GM19099 (cell line): ENCODE results near the gene RPS21.

ENCODE experiments used
- POLR2A ChIP-seq: IDR thresholded peaks from 3 replicates; pipeline ENCODE4 v1.6.1; 2011; ENCODE audit warnings: low read depth; ENCODE audit not compliant: insufficient read length; ENCODE audit errors: extremely low read depth

Gene RPS21

GRCh38 chr20:62423326-62423706 lies 36.4 kb downstream of the RPS21 start:
- TF ChIP-seq POLR2A = no peak

DNA sequence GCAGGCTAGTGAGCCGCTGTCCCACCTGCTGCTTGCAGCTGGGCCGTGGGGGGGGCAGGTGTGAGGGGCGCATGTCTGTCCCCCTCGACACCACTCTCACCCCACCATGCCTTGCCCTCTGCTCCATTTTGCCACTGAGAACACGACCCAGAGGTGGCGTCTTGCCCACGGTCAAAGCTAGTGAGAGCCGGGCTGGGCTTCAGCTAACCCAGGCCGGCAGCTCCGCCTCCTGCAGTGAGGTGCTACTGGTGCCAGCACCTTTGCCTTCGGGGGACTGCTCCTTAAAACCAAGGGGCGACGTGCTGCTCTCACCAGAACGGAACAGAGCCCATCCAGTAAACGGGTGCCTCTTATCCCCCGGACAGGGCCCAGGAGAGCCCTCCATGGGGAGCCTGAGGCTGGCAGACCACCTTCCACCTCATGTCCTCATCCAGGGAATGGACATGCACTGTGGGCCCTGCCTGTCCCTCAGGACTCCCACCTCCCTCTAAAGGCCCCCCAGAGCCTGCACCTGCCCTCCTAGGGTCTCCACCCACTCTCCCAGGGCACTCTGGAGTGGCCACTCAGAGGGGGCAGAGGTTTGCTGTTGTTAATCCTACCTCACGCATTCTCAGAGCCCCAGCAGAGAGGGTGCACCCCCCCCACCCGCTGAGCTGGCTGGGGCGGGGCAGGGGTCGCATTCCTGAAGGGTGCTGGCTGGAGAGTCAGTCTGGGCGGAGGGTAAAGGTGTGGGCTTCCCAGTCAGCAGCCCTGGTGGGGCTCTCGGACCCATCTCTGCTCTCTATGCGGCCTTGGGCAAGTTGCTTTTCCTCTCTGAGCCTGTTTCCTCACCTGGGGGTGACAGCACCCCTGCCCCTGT lies 37.6 kb downstream of the RPS21 start:
- no peak for TF ChIP-seq POLR2A

DNA sequence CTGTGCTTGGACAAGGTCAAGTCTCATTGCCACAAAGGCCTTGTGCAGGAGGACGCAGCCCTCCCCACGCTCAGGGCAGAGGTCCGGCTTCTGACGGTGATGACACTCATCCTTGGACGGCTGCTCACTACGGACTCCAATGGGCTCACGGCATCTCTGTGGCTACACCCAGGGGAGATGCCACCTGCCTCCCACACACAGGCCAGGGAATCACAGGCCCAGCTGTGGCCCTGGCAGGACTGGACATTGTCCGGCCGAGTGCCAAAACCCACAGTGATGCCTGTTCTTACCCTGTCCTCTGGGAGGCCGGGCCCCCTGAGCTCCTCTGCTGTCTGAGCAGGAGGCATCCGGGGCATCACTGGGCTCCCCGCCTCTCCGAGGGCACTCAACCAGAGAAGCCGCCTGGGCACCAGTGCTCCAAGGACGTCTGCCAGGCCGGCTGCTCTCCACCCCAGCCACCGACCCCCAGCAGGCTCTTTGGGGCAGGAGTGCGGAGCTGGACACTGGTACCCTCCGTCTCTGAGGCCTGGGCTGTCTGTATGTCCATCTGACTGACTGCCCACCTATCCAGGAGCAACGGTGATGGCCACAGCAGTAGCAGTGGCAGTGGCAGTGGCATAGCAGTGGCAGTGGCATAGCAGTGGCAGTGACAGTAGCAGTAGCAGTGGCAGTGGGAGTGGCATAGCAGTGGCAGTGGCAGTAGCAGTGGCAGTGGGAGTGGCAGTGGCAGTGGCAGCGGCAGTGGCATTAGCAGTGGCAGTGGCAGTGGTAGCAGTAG lies 38.6 kb downstream of the RPS21 start:
- no peak for TF ChIP-seq POLR2A

DNA sequence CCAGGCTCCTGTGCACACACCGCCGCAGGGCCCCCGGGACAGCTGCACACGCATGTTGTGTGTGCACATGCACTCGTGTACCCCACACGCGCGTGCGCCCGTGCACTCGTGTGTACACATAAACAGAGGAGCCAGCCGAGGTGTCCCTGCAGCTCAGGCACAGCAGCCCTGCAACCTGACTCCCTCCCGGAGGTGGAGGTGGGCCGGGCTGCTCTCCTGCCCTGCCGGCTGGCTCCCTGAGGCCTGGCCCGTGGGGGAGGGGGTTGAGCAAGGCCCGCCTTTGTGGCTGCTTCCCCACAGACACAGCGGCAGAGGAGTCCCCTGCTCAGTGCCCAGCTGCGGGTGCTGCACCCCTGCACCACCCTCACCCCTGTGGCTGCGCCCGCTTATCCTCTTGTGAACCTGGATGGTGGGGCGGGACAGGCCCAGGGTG lies 39.8 kb downstream of the RPS21 start:
- no peak for TF ChIP-seq POLR2A

GRCh38 chr20:62427172-62428001 lies 40.5 kb downstream of the RPS21 start, which contains the start of gene RBBP8NL:
RBBP8NL (minus strand) TSS chr20:62427539; CDS start chr20:62419647, 7,892 bp downstream.
- no peak for TF ChIP-seq POLR2A

GRCh38 chr20:62428002-62428372 lies 41.1 kb downstream of the RPS21 start:
- no peak for TF ChIP-seq POLR2A

DNA sequence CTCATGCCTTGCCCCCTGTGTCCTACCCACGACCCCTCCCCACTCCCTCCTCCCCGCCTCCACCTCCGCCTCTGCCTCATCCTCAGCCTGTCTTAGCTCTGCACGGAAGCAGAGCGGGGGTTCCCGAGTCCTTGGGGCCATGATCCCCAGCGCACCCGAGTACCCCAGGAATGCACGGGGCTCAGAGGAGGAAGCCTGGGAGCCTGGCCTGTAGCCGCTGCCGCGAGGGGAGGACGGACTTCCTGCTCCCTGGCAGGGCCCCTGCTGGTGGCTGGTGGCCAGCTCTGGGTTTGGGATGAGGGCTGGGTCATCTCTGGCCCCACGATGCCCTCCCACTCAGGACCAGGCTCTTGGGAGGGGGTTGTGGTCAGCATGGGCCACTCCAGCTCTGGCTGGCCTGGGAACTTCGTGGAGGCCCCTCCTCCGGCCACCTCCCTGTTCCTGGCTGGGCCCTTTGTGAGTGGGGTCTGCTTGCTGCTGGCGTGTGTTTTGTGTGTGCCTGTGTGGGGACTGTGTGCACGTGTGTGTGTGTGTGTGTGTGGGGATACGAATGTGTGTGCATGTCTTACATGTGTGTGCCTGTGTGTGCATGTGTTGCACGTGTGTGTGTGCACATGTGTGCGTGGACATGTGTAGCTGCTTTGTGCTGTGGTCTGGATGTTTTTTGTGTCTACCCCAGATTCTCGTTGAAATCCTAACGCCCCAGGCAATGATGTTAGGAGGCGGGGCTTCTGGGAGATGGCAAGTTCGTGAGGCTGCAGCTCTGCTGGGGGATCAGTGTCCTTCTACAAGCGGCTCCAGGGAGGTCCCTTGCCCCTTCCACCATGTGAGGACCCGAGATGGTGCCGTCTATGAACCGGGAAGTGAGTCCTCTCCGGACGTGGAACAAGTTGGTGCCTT lies 41.7 kb downstream of the RPS21 start:
- TF ChIP-seq POLR2A = no peak

GRCh38 chr20:62429455-62430310 lies 42.8 kb downstream of the RPS21 start:
- no peak for TF ChIP-seq POLR2A

GRCh38 chr20:62430311-62430853 lies 43.5 kb downstream of the RPS21 start:
- TF ChIP-seq POLR2A = no peak

GRCh38 chr20:62430866-62431447 lies 44.1 kb downstream of the RPS21 start:
- no peak for TF ChIP-seq POLR2A

DNA sequence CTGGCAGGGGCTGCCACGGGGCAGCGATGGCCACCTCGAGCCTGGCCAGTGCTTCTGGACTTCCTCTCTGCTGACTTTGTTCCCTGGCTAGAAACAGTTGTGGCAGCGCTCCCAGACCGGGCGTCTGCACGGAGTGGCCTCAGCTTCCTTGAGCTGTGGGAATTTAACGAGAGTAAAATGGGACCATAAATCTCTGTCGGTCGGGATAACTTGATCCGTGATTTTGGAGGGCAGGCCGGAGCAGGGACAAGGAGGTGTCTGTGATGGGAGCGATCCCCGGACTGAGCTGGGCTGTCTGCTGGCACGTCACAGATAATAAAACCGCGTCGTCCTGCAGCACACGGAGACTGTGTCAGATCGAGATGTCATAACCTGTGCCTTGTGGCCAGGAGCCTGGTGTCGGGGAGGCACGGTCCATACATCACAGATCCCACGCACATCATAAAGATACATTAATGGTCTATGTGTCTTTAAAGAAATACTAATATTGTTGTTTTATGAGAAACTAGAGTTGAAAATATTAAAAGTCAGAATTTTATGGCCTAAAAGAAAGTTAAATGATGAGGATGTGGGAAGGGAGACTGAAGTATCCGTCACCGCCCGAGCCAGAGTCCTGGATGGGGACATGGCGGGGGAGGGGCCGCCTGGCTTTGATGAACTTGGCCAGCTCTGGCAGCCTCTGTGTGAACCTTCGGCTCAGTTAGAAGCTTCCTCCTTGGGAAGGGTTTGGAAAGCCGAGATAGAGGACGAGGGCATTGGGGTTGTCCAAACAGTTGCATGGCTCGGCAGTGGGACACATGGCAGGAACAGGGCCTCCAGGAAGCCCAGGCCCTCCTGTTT lies 47.0 kb downstream of the RPS21 start:
- TF ChIP-seq POLR2A = no peak

- TF ChIP-seq POLR2A = no peak
These were observed 49.8 kb downstream of the RPS21 start for GRCh38 chr20:62436692-62437091.

GRCh38 chr20:62437496-62437895 lies 50.6 kb downstream of the RPS21 start:
- no peak for TF ChIP-seq POLR2A
